ENCODE results near the gene DAGLA. TPM values are rescaled to one million over a fixed set of nuclear protein-coding genes. Genes with fewer than 3 reads are reported as not detected.

The DAGLA gene
- total RNA-seq, 4 donors from 2014 or later, result 1.1 to 5.4 (median 3.0) TPM

GRCh38 chr11:61779666-61780525, 99.7 kb downstream of the DAGLA start:
- Histone ChIP-seq H3K4me3 (no peak overlapping the region), H3K27ac (no peak overlapping the region), H3K36me3 (peaks cover 0 to 64% (median 0%) of the 10 kb centered on the region in 3 donors), H3K27me3 (no peaks in the 10 kb centered on the region), H3K9me3 (no peaks in the 10 kb centered on the region), H3K4me1 (peaks cover 0 to 19% (median 5%) of the 10 kb centered on the region in 4 donors)
- TF ChIP-seq POLR2A (IDR thresholded peaks at IDR 0.05) (no peak), CTCF (IDR thresholded peaks at IDR 0.05) (no peak), EP300 (IDR thresholded peaks at IDR 0.05) (no peak)
- WGBS, 2 donors, result 92 to 93% methylated on average over 13 to 14 of the region's 14 CpGs
- no peak for DNase-seq (ENCODE audit: low spot score in 2 of 2)

DNA sequence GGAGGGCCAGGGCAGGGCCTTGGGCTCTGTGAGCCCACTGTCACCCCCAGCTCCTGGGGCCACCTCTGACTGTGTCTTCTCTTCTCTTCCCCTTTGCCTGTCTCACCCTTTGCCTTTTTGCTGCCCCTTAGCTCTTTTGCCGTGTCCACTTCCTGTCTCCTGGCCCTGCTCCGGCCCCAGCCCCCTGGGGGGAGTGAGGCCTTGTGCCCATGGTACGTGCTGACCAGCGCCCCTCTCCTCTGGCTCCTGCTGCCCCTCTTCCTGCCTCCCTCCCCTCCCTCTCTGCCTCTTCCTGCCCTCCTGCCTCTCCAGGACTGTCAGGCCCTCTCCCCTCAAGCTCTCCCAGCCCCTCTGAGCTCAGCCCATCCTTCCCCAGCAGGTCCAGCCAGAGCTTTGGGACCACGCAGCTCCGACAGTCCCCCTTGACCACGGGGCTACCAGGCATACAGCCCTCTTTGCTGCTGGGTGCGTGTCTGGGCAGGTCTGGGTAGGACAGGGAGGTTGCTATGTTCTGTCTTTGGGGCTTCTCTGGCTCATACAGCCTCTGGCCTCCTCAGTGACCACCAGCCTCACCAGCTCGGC, 100.5 kb downstream of the DAGLA start:
- 76 to 77% methylated on average over 9 of the region's 9 CpGs for WGBS, 2 donors
- TF ChIP-seq EP300 (IDR thresholded peaks at IDR 0.05), result no peak
- no peak for TF ChIP-seq CTCF (IDR thresholded peaks at IDR 0.05)
- TF ChIP-seq POLR2A (IDR thresholded peaks at IDR 0.05), result no peak
- Histone ChIP-seq H3K27me3 (no peaks in the 10 kb centered on the region), H3K9me3 (no peaks in the 10 kb centered on the region), H3K36me3 (peaks cover 0 to 72% (median 0%) of the 10 kb centered on the region in 3 donors), H3K4me1 (peaks cover 0 to 19% (median 5%) of the 10 kb centered on the region in 4 donors), H3K27ac (no peak overlapping the region), H3K4me3 (no peak overlapping the region)
- no peak for DNase-seq (ENCODE audit: low spot score in 2 of 2)

DNA sequence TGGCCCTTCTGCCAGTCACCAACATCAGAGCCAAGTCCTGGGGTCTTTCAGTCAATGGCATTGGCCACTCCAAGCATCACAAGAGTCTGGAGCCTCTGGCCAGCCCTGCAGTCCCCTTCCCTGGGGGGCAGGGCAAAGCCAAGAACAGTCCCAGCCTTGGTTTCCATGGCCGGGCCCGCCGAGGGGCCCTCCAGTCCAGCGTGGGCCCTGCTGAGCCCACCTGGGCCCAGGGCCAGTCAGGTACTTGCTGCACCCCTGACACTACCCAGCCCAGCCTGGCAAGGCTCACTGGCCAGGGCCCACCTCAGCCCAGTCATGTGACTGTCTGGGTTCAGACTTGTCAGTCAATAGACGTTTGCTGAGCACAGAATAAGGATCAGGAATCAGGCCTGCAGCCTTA, 101.4 kb downstream of the DAGLA start:
- DNase-seq (ENCODE audit: low spot score in 2 of 2), result no peak
- peaks cover 0 to 81% (median 0%) of the 10 kb centered on the region in 3 donors for H3K36me3 ChIP-seq

GRCh38 chr11:61782299-61782698, 102.1 kb downstream of the DAGLA start:
- no peak overlapping the region for H3K4me3 ChIP-seq
- H3K9me3 ChIP-seq, result no peaks in the 10 kb centered on the region
- TF ChIP-seq POLR2A (IDR thresholded peaks at IDR 0.05) (no peak), EP300 (IDR thresholded peaks at IDR 0.05) (no peak)
- no peaks in the 10 kb centered on the region for H3K27me3 ChIP-seq
- 80 to 89% methylated on average over 3 of the region's 3 CpGs for WGBS, 2 donors
- H3K27ac ChIP-seq, result no peak overlapping the region
- peaks cover 0 to 88% (median 0%) of the 10 kb centered on the region in 3 donors for H3K36me3 ChIP-seq
- no peak for DNase-seq (ENCODE audit: low spot score in 2 of 2)
- H3K4me1 ChIP-seq, result peaks cover 0 to 6% (median 3%) of the 10 kb centered on the region in 4 donors

More for the DNA sequence above, 101.4 kb downstream of the DAGLA start:
- peaks cover 0 to 12% (median 5%) of the 10 kb centered on the region in 4 donors for H3K4me1 ChIP-seq
- no peaks in the 10 kb centered on the region for H3K9me3 ChIP-seq
- TF ChIP-seq CTCF (IDR thresholded peaks at IDR 0.05), result no peak
- TF ChIP-seq EP300 (IDR thresholded peaks at IDR 0.05), result no peak
- TF ChIP-seq POLR2A (IDR thresholded peaks at IDR 0.05), result no peak
- WGBS, 2 donors, result 75 to 84% methylated on average over 5 of the region's 5 CpGs
- no peak overlapping the region for H3K4me3 ChIP-seq
- H3K27me3 ChIP-seq, result no peaks in the 10 kb centered on the region
- no peak overlapping the region for H3K27ac ChIP-seq

DNA sequence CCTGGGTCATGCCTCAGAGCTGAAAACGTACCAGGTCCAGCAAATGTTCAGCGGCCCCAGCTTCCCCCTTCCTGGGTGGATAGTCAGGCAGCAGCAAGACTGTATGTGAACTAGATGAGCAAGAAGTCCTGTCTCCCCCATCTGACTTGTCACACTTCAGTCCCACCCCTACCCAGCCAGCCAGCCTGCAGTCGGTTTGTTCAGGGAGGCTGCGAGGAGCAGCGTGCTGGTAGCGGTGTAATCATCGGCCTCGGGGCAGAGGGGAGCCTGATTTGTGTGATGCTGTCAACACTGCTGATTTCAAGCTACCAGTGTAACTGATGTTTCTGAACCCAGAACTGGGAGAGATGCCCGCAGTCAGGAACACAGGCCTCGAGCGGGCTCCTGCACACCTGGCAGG, 102.7 kb downstream of the DAGLA start:
- Histone ChIP-seq H3K4me1 (peaks cover 0 to 2% (median under 1%) of the 10 kb centered on the region in 4 donors), H3K4me3 (no peak overlapping the region), H3K27me3 (no peaks in the 10 kb centered on the region), H3K9me3 (no peaks in the 10 kb centered on the region), H3K27ac (no peak overlapping the region), H3K36me3 (peaks cover 0 to 94% (median 0%) of the 10 kb centered on the region in 3 donors)
- TF ChIP-seq CTCF (IDR thresholded peaks at IDR 0.05), result no peak
- no peak for TF ChIP-seq EP300 (IDR thresholded peaks at IDR 0.05)
- TF ChIP-seq POLR2A (IDR thresholded peaks at IDR 0.05), result no peak
- DNase-seq (ENCODE audit: low spot score in 2 of 2), result no peak
- WGBS, 2 donors, result 79 to 80% methylated on average over 10 to 11 of the region's 11 CpGs

Measured in tibial nerve (tissue), 4 donors.